NCI-H345 (cell line): ENCODE measurements around the gene NDUFB7.
"Not testable (repeated sequence)": the region's sequence is repeated elsewhere in the genome, so short reads cannot be mapped to it uniquely, and the experiment has no call there.

ENCODE experiments used
- DNase-seq: peaks from one replicate; lab custom pipeline; 2025; lab: John Stamatoyannopoulos, UW

The NDUFB7 gene

DNA sequence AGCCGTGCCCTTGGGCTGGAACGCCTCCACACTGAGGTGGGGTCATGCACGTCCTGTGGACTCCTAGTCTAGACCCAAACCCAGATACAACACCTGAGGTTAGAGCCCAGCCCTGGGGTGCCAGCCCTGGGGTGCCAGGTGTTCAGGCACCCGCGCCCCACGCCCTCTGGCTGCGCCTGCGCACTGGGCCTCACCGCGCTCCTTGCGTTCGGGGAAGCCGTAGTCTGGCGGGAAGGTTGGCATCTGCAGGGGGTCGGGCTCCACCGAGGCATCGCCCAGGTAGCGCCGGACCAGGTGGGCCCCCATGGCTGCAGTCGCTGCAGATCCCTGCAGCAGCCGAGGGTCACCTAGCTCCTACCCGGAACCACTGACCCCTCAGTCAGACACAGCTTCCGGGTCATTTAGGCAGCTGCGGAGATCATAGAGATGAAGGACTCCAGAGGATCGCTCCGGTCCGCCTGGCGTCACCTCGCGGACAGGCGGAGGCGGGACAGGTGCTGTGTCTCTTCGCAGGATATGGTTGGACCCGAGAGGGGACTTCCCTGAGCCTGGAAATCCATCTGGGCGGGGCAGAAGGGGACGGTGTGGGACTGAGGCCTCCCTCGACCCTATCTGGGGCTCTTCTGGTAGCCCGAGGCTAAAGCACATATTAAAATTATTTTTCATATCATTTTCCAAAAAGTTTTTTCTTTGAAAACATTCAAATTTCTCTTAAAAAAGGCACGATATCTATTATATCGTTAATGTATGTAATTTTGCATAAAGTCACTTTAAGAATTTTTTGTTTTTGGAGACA lies at the start of gene NDUFB7:
NDUFB7 (minus strand) TSS at position 372 of the 796 bp plus-strand sequence; CDS start at position 306, 66 bp downstream.
- DNase-seq: peak; percentile 92

GRCh38 chr19:14619404-14619803 lies 47.5 kb upstream of the NDUFB7 start:
- no peak for DNase-seq

DNA sequence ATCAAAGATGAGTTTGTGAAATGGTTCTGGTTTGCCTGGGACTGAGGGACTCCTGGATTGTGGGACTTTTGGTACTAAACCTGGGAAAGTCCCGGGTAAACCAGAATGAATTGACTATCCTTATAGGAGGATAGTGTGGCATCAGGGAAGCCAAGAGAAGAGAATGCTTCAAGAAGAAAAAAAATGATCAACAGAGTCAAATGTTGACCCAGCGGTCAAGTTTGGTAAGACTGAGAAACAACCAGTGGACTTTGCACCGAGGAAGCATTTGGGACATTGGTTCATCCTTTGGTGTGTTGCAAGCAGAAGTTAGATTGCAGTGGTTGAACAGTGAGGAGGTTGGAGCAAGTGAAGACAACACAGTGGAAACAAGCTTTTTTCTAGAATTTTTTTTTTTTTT lies 44.5 kb upstream of the NDUFB7 start:
- DNase-seq: no peak

DNA sequence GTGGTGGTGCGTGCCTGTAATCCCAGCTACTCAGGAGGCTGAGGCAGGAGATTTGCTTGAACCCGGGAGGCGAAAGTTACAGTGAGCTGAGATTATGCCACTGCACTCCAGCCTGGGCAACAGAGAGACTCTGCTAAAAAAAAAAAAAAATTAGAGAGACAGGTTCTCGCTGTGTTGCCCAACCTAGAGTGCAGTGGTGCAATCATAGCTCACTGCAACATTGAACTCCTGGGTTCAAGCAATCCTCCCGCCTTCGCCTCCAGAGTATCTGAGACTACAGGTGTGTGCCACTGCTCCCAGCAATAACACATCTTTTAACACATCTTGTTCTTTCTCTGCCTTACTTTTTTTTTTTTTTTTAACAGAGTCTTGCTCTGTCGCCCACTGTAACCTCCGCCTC lies 43.8 kb upstream of the NDUFB7 start:
- no peak for DNase-seq

DNA sequence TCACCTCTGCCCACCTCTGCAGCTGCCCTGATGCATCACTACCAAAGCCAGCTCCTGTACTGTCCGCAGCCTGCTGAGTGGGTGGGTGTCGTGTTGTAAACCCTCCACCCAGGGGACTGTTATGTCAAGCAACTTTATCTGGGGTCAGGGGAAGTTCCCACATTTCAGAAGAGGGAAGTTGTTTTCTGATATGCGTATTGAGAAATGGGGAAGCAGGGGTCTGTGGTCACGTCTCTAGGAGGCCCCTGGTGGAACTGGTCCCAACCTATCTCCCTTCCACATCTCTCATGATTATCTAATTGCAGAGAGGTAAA lies 42.2 kb upstream of the NDUFB7 start:
- no peak for DNase-seq

GRCh38 chr19:14613399-14614098 lies 41.7 kb upstream of the NDUFB7 start:
- not testable (repeated sequence) for DNase-seq

GRCh38 chr19:14612657-14613056 lies 40.8 kb upstream of the NDUFB7 start:
- no peak for DNase-seq

- not testable (repeated sequence) for DNase-seq
Measured at GRCh38 chr19:14612242-14612641, 40.4 kb upstream of the NDUFB7 start.

DNA sequence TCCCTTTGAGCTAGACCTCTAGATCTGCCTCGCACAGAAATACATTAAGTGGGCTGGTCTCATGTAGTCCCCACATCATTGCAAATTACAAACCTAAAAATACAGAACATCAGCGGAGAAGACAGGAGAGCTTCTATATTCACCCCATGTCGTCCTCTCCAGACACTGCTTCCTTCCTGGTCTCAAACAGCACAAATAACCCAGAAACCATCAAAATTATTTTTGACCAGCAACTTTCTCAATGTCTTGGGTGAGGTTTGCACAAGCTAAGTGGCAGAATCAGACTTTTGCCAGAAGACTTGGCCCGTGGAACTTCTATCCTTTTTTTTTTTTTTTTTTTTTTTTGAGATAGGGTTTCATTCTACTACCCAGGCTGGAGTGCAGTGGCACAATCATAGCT lies 39.2 kb upstream of the NDUFB7 start:
- DNase-seq: no peak

GRCh38 chr19:14606627-14607026 lies 34.8 kb upstream of the NDUFB7 start:
- DNase-seq: no peak

- no peak for DNase-seq
Measured at GRCh38 chr19:14603990-14604387, 32.1 kb upstream of the NDUFB7 start.

GRCh38 chr19:14599548-14600147 lies 27.8 kb upstream of the NDUFB7 start:
- DNase-seq: no peak

DNA sequence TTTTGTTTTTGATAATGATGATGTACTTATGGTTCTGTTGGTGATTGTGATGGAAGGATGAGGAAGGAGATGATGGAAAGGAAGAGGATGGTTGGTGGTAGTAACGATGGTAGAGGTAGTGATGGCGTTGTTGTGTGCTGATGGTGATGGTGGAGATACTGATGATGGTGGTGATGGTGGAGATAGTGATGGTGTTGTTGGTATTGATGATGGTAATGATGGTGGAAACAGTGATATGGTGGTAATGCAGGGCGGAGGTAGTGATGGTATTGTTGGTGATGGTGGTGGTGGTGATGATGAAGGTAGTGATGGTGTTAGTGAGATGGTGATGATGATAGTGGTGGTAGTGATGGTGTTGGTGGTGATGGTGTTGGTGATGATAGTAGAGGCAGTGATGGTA lies 23.7 kb upstream of the NDUFB7 start:
- no peak for DNase-seq

DNA sequence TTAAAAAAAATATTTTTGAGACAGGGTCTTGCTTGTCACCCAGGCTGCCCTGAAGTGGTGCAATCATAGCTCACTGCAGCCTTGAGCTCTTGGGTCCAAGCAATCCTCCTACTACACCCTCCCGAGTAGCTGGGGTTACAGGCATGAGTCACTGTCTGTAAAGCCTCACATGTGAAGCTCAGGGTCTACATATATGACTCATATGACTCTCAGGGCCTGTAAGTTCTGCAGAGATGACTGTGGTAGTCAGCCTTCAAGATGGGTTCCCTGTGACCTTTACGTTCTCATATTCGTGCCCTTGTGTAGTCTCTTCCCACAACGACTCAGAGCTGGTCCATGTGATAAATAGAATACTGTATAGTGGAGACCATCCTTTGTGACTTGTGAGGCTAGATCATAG lies 17.6 kb upstream of the NDUFB7 start:
- not testable (repeated sequence) for DNase-seq

GRCh38 chr19:14585187-14585586 lies 13.3 kb upstream of the NDUFB7 start:
- not testable (repeated sequence) for DNase-seq

GRCh38 chr19:14584372-14584771 lies 12.5 kb upstream of the NDUFB7 start:
- DNase-seq: not testable (repeated sequence)

DNA sequence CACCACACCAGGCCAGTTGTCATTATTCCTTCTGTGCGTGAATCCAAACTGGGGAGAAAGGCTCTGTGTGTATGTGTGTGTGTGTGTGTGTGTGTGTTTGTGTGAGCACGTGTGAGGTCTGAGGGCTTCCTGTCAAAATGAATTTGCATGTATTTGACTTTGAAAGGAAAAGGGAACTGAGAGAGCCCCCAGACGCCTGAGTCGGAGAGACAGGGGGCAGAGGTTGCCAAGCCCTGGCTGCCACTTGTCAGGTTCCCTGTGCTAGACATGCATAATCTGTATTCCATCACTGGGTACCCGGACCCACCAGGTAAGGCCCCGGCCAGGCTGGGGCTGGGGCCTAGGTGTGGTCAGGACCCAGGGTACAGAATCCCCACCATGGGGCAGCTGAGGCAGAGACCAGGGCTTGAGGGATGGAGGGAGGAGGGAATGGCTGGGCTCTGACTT lies 11.1 kb upstream of the NDUFB7 start, which contains the start of gene CLEC17A:
CLEC17A (plus strand) TSS at position 191 of the 447 bp plus-strand sequence; CDS start at position 268, 77 bp downstream.
- DNase-seq: no peak

DNA sequence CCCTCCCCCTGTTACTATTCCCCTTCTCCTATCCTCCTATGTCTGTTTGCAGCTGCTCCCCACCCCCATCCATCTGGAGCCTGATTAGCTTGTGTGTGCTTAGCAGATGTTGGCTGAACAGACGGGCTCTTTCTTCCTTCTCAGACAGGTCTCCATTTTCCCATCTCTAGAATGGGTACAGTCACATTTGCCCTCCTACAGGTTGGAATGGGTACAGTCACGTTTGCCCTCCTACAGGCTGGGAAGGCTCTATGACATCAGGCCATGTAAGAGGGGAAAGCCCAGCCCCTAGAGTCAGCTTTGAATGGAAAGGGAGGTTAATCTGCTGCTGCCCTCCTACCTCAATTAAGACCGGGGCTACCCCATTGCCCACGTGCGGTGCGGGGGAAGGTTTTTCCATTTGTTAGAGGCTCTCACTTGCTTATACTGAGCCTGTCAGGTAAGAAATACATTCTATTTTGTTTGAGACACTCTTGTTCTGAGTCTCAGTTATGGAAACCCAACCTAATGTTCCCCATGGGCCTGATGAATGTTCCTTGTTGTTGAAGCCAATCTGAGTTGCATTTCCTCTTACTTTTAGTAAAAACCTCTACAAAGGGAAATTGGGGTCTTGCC lies 8.9 kb upstream of the NDUFB7 start:
- no peak for DNase-seq

DNA sequence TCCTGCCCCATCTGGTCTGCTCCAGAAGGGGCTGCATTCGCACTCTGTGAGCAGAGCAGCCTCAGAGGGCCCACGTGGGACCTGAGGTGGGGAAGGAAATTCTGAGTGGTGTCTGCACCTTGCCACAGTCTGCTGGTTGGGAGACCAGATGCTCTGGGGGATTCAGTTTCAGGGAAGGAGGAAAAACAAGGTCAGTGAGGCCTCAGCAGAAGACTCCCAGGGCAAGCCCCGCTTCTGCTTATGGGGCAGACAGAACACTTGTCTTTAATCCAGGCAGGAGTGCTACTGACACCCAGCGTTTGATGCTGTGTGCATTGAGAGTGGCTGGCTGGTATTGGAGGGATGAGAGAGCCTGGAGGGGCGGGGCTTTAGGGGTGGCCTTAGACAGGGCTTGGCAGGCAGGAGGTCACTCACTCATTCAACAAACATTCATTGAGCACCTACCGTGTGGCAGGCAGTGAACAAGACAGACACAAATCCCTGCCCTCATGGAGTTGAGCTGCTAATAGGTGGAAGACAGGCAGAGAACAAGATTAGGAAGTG lies 6.1 kb upstream of the NDUFB7 start:
- DNase-seq: no peak

DNA sequence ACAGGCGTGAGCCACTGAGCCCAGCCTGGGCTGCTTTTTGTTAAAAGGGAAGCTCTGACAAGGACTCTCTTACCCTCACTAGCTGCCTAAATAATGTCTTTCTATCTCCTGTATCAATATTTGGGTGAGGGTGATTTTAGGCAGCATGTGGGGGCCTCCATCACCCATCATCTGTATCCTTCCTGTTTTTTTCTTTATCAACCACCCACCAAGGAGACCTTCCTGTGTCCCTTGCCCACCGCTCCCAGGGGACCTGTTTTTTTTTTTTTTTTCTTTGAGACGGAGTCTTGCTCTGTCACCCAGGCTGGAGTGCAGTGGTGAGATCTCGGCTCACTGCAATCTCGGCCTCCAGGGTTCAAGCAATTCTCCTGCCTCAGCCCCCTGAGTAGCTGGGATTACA lies 5.4 kb upstream of the NDUFB7 start:
- no peak for DNase-seq

DNA sequence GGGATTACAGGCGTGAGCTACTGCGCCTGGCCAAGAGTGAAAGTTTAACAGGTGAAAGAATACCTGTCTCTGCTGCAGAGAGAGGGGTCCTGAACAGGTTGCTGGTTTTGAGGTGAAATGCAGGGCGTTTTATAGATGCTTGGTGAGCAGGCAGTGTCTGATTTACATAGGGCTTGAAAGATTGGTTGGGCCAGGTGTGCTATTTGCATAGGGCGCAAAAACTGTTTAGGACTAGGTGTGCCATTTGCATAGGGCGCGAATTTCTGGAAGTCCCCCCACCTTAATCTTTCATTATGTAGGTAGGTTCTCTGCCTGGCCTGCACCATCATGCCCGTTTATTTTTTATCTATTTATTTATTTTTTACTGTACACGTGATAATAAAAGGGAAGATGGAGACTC lies 4.5 kb upstream of the NDUFB7 start:
- DNase-seq: no peak

- DNase-seq: no peak
Measured at GRCh38 chr19:14575428-14575980, 3.6 kb upstream of the NDUFB7 start.
